ENCODE results near the gene DOCK2. TPM values are rescaled to one million over a fixed set of nuclear protein-coding genes. Genes with fewer than 3 reads are reported as not detected.

The DOCK2 gene
- total RNA-seq, 2 experiments from 2014 or later = 189 to 198 TPM

GRCh38 chr5:169934990-169935389 lies 297.9 kb downstream of the DOCK2 start:
- no peak for DNase-seq
- ChIA-PET POLR2A (interaction anchor here (0.7 kb wide), 1 partner anchor 15 kb away, joined by 3 read pairs; no protein-coding TSS in a partner anchor), CTCF (no interaction called here)
- Mint-ChIP-seq H3K9me3 (ENCODE audit: low read depth) (no peaks in the 10 kb centered on the region), H3K4me3 (no peak overlapping the region), H3K4me1 (peaks cover 41% of the 10 kb centered on the region), H3K36me3 (ENCODE audit: low read depth) (peaks cover 22% of the 10 kb centered on the region), H3K27me3 (no peaks in the 10 kb centered on the region), H3K27ac (no peak overlapping the region)
- ATAC-seq = no peak
- intact Hi-C loops (cut with DNase I, micrococcal nuclease) = no loop called here

DNA sequence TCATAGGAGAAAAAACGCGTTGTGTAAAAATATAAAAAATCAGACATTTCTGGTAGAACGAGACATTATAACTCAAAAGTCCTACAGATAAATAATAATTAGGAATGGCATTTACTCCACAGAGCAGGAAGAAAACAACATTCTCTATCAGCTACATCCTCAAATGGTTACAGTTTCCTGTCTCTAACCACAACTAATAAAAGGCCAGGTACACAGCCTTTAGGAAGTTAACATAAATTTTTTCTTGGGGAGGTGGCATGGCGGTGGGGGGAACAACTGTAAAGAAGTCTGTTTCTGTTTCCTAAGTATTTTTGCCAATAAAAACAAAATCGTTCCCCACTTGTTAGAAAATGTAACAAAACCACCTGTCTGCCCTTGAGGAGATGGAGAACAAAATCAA lies 298.7 kb downstream of the DOCK2 start:
- POLR2A ChIA-PET = no interaction called here

DNA sequence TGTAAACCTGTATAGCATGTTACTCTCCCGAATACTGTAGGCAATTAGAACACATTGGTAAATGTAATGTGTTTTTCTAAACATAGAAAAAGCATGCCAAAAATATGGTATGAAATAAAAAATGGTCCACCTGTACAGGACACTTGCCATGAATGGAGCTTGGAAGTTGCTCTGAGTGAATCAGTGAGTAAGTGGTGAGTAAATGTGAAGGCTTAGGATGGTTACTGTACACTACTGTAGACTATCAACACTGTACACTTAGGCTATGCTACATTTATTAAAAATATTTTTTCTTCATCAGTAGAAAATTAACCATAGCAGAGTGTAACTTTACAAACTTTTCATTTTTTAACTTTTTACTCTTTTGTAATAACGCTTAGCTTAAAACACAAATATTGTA lies 301.4 kb downstream of the DOCK2 start:
- ChIA-PET POLR2A (interaction anchor here (0.7 kb wide), 1 partner anchor 12 kb away, joined by 3 read pairs; no protein-coding TSS in a partner anchor), CTCF (interaction anchor here (0.6 to 0.8 kb wide), 2 partner anchors 89 to 273 kb away, joined by 3 to 5 read pairs; no protein-coding TSS in a partner anchor)
- Mint-ChIP-seq H3K4me3 (no peak overlapping the region), H3K36me3 (ENCODE audit: low read depth) (peaks cover 7% of the 10 kb centered on the region), H3K4me1 (peaks cover 22% of the 10 kb centered on the region), H3K27ac (no peak overlapping the region), H3K27me3 (no peaks in the 10 kb centered on the region), H3K9me3 (ENCODE audit: low read depth) (no peaks in the 10 kb centered on the region)
- ATAC-seq (no peak), DNase-seq (no peak)
- intact Hi-C loops (cut with DNase I, micrococcal nuclease) = no loop called here

More for the DNA sequence above, 298.7 kb downstream of the DOCK2 start:
- H3K27ac Mint-ChIP-seq = no peak overlapping the region
- H3K4me3 Mint-ChIP-seq = no peak overlapping the region
- H3K9me3 Mint-ChIP-seq (ENCODE audit: low read depth) = no peaks in the 10 kb centered on the region
- no peak for ATAC-seq
- no peaks in the 10 kb centered on the region for H3K27me3 Mint-ChIP-seq
- peaks cover 18% of the 10 kb centered on the region for H3K36me3 Mint-ChIP-seq (ENCODE audit: low read depth)
- intact Hi-C loops (cut with DNase I, micrococcal nuclease) = no loop called here
- peaks cover 38% of the 10 kb centered on the region for H3K4me1 Mint-ChIP-seq
- CTCF ChIA-PET = interaction anchor here (0.6 kb wide), 1 partner anchor 13 kb away, joined by 4 read pairs; no protein-coding TSS in a partner anchor
- DNase-seq = no peak

DNA sequence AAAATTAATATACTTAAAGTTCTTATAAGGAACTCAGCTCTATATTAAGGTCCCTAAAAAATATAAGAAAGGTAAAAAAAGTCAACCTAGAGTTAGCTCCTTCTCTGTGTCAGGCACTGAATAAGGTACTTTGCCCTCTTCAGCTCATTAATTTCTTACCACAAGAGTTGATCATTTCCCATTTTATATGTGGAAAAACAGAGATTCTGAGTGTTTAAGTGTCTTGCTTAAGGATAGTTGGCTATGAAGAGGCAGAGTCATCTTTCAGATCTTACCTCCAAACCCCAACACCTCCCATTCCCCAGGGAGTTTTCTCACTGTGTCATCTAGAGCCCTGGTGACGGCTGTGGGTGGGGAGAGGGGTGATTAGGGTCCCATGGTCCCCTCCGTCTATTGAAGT lies 302.7 kb downstream of the DOCK2 start:
- Mint-ChIP-seq H3K27me3 (no peaks in the 10 kb centered on the region), H3K4me1 (peaks cover 9% of the 10 kb centered on the region), H3K9me3 (ENCODE audit: low read depth) (no peaks in the 10 kb centered on the region), H3K27ac (no peak overlapping the region), H3K36me3 (ENCODE audit: low read depth) (peaks cover 7% of the 10 kb centered on the region), H3K4me3 (no peak overlapping the region)
- CTCF ChIA-PET = no interaction called here
- DNase-seq = no peak
- POLR2A ChIA-PET = no interaction called here
- intact Hi-C loops (cut with DNase I, micrococcal nuclease) = no loop called here
- no peak for ATAC-seq

DNA sequence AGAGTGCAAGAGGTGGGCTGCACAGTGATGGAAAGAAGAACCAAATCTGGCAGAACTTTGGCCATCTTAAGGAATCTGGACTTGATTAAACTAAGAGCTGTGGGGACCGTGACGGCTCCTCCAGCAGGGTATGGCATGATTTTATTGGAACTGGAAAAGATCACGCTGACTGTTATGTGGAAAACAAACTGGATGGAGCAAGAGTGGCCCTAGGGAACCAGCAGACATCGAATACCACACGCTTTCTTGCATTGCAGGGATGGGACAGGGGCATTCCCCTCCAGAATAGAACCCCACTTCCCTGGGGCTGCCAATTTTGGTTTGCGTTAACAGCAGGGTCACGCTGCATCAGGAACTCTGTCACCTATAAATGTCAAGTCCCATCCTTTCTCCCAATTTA lies 304.5 kb downstream of the DOCK2 start:
- no peaks in the 10 kb centered on the region for H3K4me1 Mint-ChIP-seq
- H3K9me3 Mint-ChIP-seq (ENCODE audit: low read depth) = no peaks in the 10 kb centered on the region
- H3K27me3 Mint-ChIP-seq = no peaks in the 10 kb centered on the region
- no peak overlapping the region for H3K27ac Mint-ChIP-seq
- DNase-seq = no peak
- ChIA-PET CTCF (no interaction called here), POLR2A (no interaction called here)
- ATAC-seq = no peak
- H3K4me3 Mint-ChIP-seq = no peak overlapping the region
- intact Hi-C loops (cut with DNase I, micrococcal nuclease) = no loop called here
- peaks cover 3% of the 10 kb centered on the region for H3K36me3 Mint-ChIP-seq (ENCODE audit: low read depth)

DNA sequence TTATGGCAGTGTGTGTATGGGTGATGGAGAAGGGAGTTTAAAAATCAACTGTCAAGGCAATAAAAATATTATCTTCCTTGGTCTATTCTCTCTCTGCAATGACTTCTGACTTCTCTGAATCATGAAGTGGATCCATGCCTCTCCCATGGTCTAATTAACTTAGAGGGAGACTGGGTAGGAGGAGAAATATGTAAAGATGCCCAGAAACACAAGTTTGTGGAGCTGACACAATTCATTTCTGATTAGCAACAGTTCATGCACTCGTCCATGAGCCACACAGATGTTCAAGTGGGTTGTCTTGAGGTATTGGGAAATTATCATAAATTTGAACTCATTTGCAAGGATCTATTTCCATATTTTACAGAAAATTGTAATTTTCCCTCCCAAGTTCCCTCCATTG lies 305.1 kb downstream of the DOCK2 start:
- ATAC-seq = no peak
- ChIA-PET POLR2A (no interaction called here), CTCF (no interaction called here)
- H3K36me3 Mint-ChIP-seq (ENCODE audit: low read depth) = peaks cover 3% of the 10 kb centered on the region
- H3K27me3 Mint-ChIP-seq = no peaks in the 10 kb centered on the region
- no peak for DNase-seq
- H3K4me3 Mint-ChIP-seq = no peak overlapping the region
- intact Hi-C loops (cut with DNase I, micrococcal nuclease) = no loop called here
- no peaks in the 10 kb centered on the region for H3K9me3 Mint-ChIP-seq (ENCODE audit: low read depth)
- H3K27ac Mint-ChIP-seq = no peak overlapping the region
- H3K4me1 Mint-ChIP-seq = no peaks in the 10 kb centered on the region

GRCh38 chr5:169943026-169943425 lies 306.0 kb downstream of the DOCK2 start:
- Mint-ChIP-seq H3K4me3 (no peak overlapping the region), H3K9me3 (ENCODE audit: low read depth) (no peaks in the 10 kb centered on the region), H3K36me3 (ENCODE audit: low read depth) (peaks cover 3% of the 10 kb centered on the region), H3K4me1 (no peaks in the 10 kb centered on the region), H3K27ac (no peak overlapping the region), H3K27me3 (no peaks in the 10 kb centered on the region)
- DNase-seq = no peak
- intact Hi-C loops (cut with DNase I, micrococcal nuclease) = no loop called here
- POLR2A ChIA-PET = no interaction called here
- no peak for ATAC-seq
- CTCF ChIA-PET = no interaction called here

DNA sequence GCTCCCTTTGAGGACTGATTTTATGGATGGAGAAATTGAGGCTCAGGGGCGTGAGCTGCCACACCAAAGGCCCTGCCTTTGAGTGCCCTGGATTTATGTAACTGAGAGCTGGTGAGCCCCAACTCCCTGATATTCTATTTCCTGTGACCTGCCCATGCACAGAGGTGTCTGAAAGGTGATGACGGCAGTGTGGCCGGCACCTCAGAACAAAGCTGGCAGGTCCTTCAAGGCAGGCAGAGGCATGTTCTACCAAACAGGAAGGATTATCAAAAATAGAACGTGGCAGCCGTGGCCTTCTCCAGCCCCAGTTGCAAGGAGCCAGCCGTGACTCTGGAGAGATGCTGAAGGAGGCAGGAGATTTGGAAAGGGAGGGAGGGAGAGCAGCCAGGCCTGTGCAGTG lies 307.0 kb downstream of the DOCK2 start:
- ChIA-PET POLR2A (no interaction called here), CTCF (interaction anchor here (0.6 kb wide), 1 partner anchor 136 kb away, joined by 3 read pairs; no protein-coding TSS in a partner anchor)
- DNase-seq = no peak
- peaks cover 5% of the 10 kb centered on the region for H3K36me3 Mint-ChIP-seq (ENCODE audit: low read depth)
- no peaks in the 10 kb centered on the region for H3K9me3 Mint-ChIP-seq (ENCODE audit: low read depth)
- H3K27ac Mint-ChIP-seq = no peak overlapping the region
- H3K4me3 Mint-ChIP-seq = no peak overlapping the region
- no peak for ATAC-seq
- H3K27me3 Mint-ChIP-seq = no peaks in the 10 kb centered on the region
- no peaks in the 10 kb centered on the region for H3K4me1 Mint-ChIP-seq
- intact Hi-C loops (cut with DNase I, micrococcal nuclease) = no loop called here

- ATAC-seq = no peak
- Mint-ChIP-seq H3K4me3 (no peak overlapping the region), H3K36me3 (ENCODE audit: low read depth) (peaks cover 5% of the 10 kb centered on the region), H3K27me3 (no peaks in the 10 kb centered on the region), H3K27ac (no peak overlapping the region), H3K9me3 (ENCODE audit: low read depth) (no peaks in the 10 kb centered on the region), H3K4me1 (no peaks in the 10 kb centered on the region)
- intact Hi-C loops (cut with DNase I, micrococcal nuclease) = no loop called here
- DNase-seq = no peak
- ChIA-PET CTCF (interaction anchor here (0.5 to 0.9 kb wide), 2 partner anchors 13 to 1063 kb away, joined by 3 to 5 read pairs; no protein-coding TSS in a partner anchor), POLR2A (no interaction called here)
These were observed 308.0 kb downstream of the DOCK2 start for GRCh38 chr5:169944922-169945680.

DNA sequence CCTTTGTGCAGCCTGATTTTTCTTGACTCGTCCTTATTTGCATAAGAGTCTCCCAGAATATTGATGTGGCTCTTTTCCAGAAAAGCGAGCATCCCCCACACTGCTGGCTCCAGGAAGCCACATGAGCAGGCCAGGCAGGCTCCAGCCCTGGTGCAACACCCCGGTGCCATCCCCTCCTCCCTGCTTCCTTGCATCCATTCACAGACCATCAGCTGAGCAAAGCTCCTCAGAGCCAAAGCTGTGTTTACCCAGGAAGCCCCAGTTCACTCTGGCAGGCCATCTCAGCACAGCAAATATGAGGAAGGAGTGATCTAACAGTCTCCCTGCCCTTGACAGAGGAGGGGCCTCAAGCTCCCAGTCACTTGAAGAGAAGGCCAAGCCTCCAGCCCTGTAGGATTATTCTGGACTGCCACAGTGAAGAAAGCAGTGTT lies 308.8 kb downstream of the DOCK2 start:
- H3K4me1 Mint-ChIP-seq = no peaks in the 10 kb centered on the region
- H3K36me3 Mint-ChIP-seq (ENCODE audit: low read depth) = peaks cover 5% of the 10 kb centered on the region
- intact Hi-C loops (cut with DNase I, micrococcal nuclease) = no loop called here
- no peak overlapping the region for H3K4me3 Mint-ChIP-seq
- H3K9me3 Mint-ChIP-seq (ENCODE audit: low read depth) = no peaks in the 10 kb centered on the region
- ChIA-PET CTCF (interaction anchor here (0.9 kb wide), 1 partner anchor 13 kb away, joined by 5 read pairs; no protein-coding TSS in a partner anchor), POLR2A (no interaction called here)
- no peak overlapping the region for H3K27ac Mint-ChIP-seq
- DNase-seq (no peak), ATAC-seq (no peak)
- no peaks in the 10 kb centered on the region for H3K27me3 Mint-ChIP-seq

DNA sequence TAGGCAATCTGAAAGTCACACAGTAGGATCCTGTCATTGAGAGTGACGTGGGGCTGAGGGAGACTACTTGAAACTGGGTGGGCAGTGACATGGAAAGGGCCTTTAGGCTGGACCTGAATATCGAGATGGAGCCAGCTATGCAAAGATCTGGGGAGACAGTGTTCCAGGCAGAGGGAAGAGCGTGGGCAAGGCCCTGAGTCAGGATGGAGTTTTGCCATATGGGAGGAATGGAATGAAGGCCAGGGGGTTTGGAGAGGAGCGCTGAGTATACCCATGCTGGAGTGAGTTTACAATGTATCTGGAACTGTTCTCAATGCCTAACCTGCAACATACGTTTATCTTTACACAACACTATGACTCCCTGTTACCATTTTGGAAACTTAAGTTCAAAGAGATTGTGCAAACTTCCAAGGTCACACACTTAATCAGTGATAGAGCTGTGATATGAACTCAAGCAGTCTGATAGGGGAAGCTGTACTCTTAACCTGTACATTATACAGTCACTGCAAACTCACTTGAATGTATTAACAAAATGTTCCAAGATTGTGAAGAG lies 309.7 kb downstream of the DOCK2 start:
- DNase-seq (no peak), ATAC-seq (no peak)
- ChIA-PET CTCF (interaction anchor here (1.0 kb wide), 1 partner anchor 11 kb away, joined by 4 read pairs; no protein-coding TSS in a partner anchor), POLR2A (no interaction called here)
- Mint-ChIP-seq H3K27ac (no peak overlapping the region), H3K9me3 (ENCODE audit: low read depth) (no peaks in the 10 kb centered on the region), H3K36me3 (ENCODE audit: low read depth) (peaks cover 9% of the 10 kb centered on the region), H3K4me1 (no peaks in the 10 kb centered on the region), H3K27me3 (no peaks in the 10 kb centered on the region), H3K4me3 (no peak overlapping the region)
- intact Hi-C loops (cut with DNase I, micrococcal nuclease) = no loop called here

- ChIA-PET CTCF (no interaction called here), POLR2A (interaction anchor here (0.5 to 0.6 kb wide), 2 partner anchors 12 to 15 kb away, joined by 3 read pairs; no protein-coding TSS in a partner anchor)
- H3K36me3 Mint-ChIP-seq (ENCODE audit: low read depth) = peaks cover 15% of the 10 kb centered on the region
- DNase-seq (no peak), ATAC-seq (no peak)
- no peak overlapping the region for H3K27ac Mint-ChIP-seq
- no peak overlapping the region for H3K4me3 Mint-ChIP-seq
- H3K9me3 Mint-ChIP-seq (ENCODE audit: low read depth) = no peaks in the 10 kb centered on the region
- intact Hi-C loops (cut with DNase I, micrococcal nuclease) = no loop called here
- H3K4me1 Mint-ChIP-seq = peaks cover 2% of the 10 kb centered on the region
- no peaks in the 10 kb centered on the region for H3K27me3 Mint-ChIP-seq
These were observed 313.3 kb downstream of the DOCK2 start for GRCh38 chr5:169950333-169950732.

Measured in activated CD4-positive, alpha-beta T cell treated with anti-CD3 and anti-CD28 coated beads for 36 hours (primary cell).